Stimulated activated CD8-positive, alpha-beta memory T cell treated with anti-CD3 and anti-CD28 coated beads, Interleukin-4, amount 100 ng/mL, for 24 hours (primary cell): Measurements from ENCODE around the gene ATAD2B.

Experiments used
- DNase-seq: peaks from one replicate; pipeline ENCODE4 v3.0.0-alpha.2; 2020; ENCODE audit warnings: low read depth

Gene ATAD2B

GRCh38 chr2:23699580-23699925, 227.4 kb downstream of the ATAD2B start:
- no peak for DNase-seq

- DNase-seq: no peak
Measured at GRCh38 chr2:23698721-23699579, 228.0 kb downstream of the ATAD2B start.
